Panc1 (cell line): ENCODE results near the gene LUZP2. TPM values are rescaled to one million over a fixed set of nuclear protein-coding genes. Genes with fewer than 3 reads are reported as not detected.

Source experiments
- ATAC-seq: fragments of 200-7000 bp; cut with Tn5 transposase; 2 replicates; pipeline ENCODE4 v1.9.1; 2020; ENCODE audit warnings: mild to moderate bottlenecking, moderate library complexity
- BruUV-seq: library from RNA; stranded (reverse); fragments of 400-500 nt; replicated peaks from 2 replicates; lab custom pipeline; 2021; lab: Mats Ljungman, UMichigan
- CTCF ChIA-PET: fragments of 300-600 bp; sonication (Branson Sonifier 250); formaldehyde crosslinking; loops from one replicate; lab custom pipeline; 2022; ENCODE audit warnings: antibody characterized with exemption; lab: Charles Lee
- POLR2A ChIA-PET: fragments of 300-600 bp; sonication (Branson Sonifier 250); formaldehyde crosslinking; loops from one replicate; lab custom pipeline; 2022; ENCODE audit warnings: antibody characterized with exemption; lab: Charles Lee
- DNase-seq: peaks from one replicate; pipeline ENCODE4 v3.0.0-alpha.2; 2010; ENCODE audit warnings: low read depth, low spot score
- H3K27ac ChIP-seq: 2 replicates; pipeline ENCODE4 v1.5.1; 2011; ENCODE audit warnings: mild to moderate bottlenecking, low read length, inconsistent platforms
- H3K27me3 ChIP-seq: fragments of 200-500 bp; sonication (Bioruptor generic); 2 replicates; pipeline ENCODE4 v1.6.0; 2014; ENCODE audit warnings: low read length, inconsistent platforms; ENCODE audit not compliant: control insufficient read depth, insufficient read depth
- H3K36me3 ChIP-seq: fragments of 200-500 bp; sonication (Bioruptor generic); 2 replicates; pipeline ENCODE4 v1.5.1; 2014; ENCODE audit warnings: inconsistent platforms, mild to moderate bottlenecking, low read length, moderate library complexity; ENCODE audit not compliant: control insufficient read depth, insufficient read depth
- H3K4me1 ChIP-seq: 2 replicates; pipeline ENCODE4 v1.5.1; 2011; ENCODE audit warnings: inconsistent platforms, mild to moderate bottlenecking, low read length, moderate library complexity; ENCODE audit not compliant: control insufficient read depth, insufficient read depth
- H3K4me3 ChIP-seq, 2 experiments: 2 replicates each; pipeline ENCODE4 v1.5.1; 2011 to 2012; ENCODE audit warnings: low read depth in 2 of 2, low read length in 2 of 2, mild to moderate bottlenecking in 2 of 2, inconsistent platforms in 1 of 2, moderate library complexity in 1 of 2
- H3K9me3 ChIP-seq: fragments of 200-500 bp; sonication (Bioruptor generic); 2 replicates; pipeline ENCODE4 v1.5.1; 2014; ENCODE audit warnings: low read depth, mild to moderate bottlenecking, inconsistent platforms, low read length, moderate library complexity; ENCODE audit not compliant: control insufficient read depth, insufficient read depth
- POLR2AphosphoS5 ChIP-seq: IDR thresholded peaks from 2 replicates; pipeline ENCODE4 v1.6.1; 2012; ENCODE audit warnings: mild to moderate bottlenecking, low read depth, low read length, moderate library complexity
- SIN3A ChIP-seq: IDR thresholded peaks from 2 replicates; pipeline ENCODE4 v1.6.1; 2012; ENCODE audit warnings: low read depth, mild to moderate bottlenecking, low read length, moderate library complexity, borderline replicate concordance; ENCODE audit not compliant: insufficient read depth
- TCF7L2 ChIP-seq: IDR thresholded peaks from 2 replicates; pipeline ENCODE4 v1.6.1; 2011; ENCODE audit warnings: mild to moderate bottlenecking, low read depth, low read length, inconsistent platforms
- in situ Hi-C: cut with HindIII; loops from 2 replicates; pipeline ENCODE4 v1.10.0; 2016; ENCODE audit warnings: low sequenced_read_pairs, low pct_unique_long_range_greater_than_20kb
- intact Hi-C: fragments of 100-400 bp; cut with micrococcal nuclease; formaldehyde crosslinking; loops from one replicate; pipeline ENCODE4 v1.10.0; 2022; ENCODE audit not compliant: unreplicated experiment
- total RNA-seq: library from RNA; stranded (reverse); gene quantifications from one replicate; pipeline ENCODE4 v1.2.1, GENCODE V29; 2021; ENCODE audit not compliant: unreplicated experiment
- TF ChIP-seq, protein P1 (sequence below), 2 experiments: IDR thresholded peaks; 2 replicates each; pipeline ENCODE4 v1.6.1; 2011 to 2012; ENCODE audit warnings: low read depth in 2 of 2, control low read depth in 1 of 2, low read length in 1 of 2, mild to moderate bottlenecking in 1 of 2, moderate library complexity in 1 of 2; ENCODE audit not compliant: insufficient read depth in 1 of 2
- TF ChIP-seq, protein P2 (sequence below): fragments of 450-650 bp; IDR thresholded peaks from 2 replicates; pipeline ENCODE4 v1.5.1; 2017; ENCODE audit warnings: mild to moderate bottlenecking

The LUZP2 gene
- total RNA-seq, 1 experiment from 2014 or later, result 0.18 TPM

DNA sequence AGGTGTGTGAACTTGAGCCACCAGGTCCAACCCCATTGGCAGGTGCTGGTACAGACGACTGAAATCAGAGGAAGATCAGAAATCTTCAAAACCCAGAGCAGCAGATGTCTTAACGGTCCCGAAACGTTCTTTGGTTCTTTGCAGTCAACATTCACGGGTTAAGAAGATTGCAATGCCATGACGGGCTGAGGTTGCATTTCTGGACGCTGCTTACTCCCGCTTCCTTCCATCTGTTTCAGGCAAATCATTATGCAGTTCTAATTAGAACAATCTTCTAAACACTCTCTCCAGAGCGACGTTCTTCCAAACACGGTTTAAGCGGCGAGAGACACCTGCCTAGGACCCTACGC, 492 bp upstream of the LUZP2 start:
- in situ Hi-C loops, result no loop called here

DNA sequence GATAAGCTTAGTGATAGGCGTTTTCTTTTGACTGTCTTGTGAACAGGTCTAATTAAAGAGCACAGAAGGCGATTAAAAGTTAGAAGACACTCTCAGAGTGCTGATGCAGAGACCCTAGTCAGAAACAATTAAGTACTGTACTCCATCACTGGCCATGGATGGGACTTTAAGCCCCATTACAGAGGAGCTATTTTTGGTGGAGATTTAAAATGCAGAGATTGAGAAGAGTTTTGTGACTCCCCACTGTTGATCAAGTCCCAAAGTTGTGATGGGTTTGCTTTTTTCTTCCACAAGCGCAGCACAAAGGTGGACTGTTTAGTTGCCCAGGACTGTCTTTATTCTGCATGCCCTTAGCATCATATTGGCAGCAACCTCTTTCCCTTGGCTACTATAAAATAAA, 978 bp downstream of the LUZP2 start:
- in situ Hi-C loops (no loop called here), intact Hi-C loops (no loop called here)
- H3K4me3 ChIP-seq, result no peak overlapping the region
- CTCF ChIA-PET, result no interaction called here
- H3K36me3 ChIP-seq, result no peaks in the 10 kb centered on the region
- peaks cover 26% of the 10 kb centered on the region for H3K27me3 ChIP-seq
- POLR2A ChIA-PET, result no interaction called here
- BruUV-seq, result no TSS peak
- no peaks in the 10 kb centered on the region for H3K9me3 ChIP-seq
- ATAC-seq, result no peak
- peaks cover 4% of the 10 kb centered on the region; the same call in 1 of the 2 replicates for H3K4me1 ChIP-seq
- DNase-seq, result no peak
- H3K27ac ChIP-seq, result no peak overlapping the region
- TF ChIP-seq TCF7L2 (no peak), SIN3A (no peak), POLR2AphosphoS5 (no peak)
- TF ChIP-seq, protein P1, sequence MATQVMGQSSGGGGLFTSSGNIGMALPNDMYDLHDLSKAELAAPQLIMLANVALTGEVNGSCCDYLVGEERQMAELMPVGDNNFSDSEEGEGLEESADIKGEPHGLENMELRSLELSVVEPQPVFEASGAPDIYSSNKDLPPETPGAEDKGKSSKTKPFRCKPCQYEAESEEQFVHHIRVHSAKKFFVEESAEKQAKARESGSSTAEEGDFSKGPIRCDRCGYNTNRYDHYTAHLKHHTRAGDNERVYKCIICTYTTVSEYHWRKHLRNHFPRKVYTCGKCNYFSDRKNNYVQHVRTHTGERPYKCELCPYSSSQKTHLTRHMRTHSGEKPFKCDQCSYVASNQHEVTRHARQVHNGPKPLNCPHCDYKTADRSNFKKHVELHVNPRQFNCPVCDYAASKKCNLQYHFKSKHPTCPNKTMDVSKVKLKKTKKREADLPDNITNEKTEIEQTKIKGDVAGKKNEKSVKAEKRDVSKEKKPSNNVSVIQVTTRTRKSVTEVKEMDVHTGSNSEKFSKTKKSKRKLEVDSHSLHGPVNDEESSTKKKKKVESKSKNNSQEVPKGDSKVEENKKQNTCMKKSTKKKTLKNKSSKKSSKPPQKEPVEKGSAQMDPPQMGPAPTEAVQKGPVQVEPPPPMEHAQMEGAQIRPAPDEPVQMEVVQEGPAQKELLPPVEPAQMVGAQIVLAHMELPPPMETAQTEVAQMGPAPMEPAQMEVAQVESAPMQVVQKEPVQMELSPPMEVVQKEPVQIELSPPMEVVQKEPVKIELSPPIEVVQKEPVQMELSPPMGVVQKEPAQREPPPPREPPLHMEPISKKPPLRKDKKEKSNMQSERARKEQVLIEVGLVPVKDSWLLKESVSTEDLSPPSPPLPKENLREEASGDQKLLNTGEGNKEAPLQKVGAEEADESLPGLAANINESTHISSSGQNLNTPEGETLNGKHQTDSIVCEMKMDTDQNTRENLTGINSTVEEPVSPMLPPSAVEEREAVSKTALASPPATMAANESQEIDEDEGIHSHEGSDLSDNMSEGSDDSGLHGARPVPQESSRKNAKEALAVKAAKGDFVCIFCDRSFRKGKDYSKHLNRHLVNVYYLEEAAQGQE (IDR thresholded peaks at IDR 0.05; ENCODE audit: insufficient read depth in 1 of 2, low read depth in 2 of 2, low read length in 1 of 2), result no peak
- TF ChIP-seq, protein P2, sequence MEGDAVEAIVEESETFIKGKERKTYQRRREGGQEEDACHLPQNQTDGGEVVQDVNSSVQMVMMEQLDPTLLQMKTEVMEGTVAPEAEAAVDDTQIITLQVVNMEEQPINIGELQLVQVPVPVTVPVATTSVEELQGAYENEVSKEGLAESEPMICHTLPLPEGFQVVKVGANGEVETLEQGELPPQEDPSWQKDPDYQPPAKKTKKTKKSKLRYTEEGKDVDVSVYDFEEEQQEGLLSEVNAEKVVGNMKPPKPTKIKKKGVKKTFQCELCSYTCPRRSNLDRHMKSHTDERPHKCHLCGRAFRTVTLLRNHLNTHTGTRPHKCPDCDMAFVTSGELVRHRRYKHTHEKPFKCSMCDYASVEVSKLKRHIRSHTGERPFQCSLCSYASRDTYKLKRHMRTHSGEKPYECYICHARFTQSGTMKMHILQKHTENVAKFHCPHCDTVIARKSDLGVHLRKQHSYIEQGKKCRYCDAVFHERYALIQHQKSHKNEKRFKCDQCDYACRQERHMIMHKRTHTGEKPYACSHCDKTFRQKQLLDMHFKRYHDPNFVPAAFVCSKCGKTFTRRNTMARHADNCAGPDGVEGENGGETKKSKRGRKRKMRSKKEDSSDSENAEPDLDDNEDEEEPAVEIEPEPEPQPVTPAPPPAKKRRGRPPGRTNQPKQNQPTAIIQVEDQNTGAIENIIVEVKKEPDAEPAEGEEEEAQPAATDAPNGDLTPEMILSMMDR, result no peak

More for the DNA sequence above, 492 bp upstream of the LUZP2 start:
- DNase-seq, result no peak
- CTCF ChIA-PET, result no interaction called here
- peaks cover 26% of the 10 kb centered on the region for H3K27me3 ChIP-seq
- peak overlapping the region; percentile 47 to 50 for H3K4me3 ChIP-seq
- TF ChIP-seq, protein P1 (IDR thresholded peaks at IDR 0.05; ENCODE audit: insufficient read depth in 1 of 2, low read depth in 2 of 2, low read length in 1 of 2), result no peak
- TF ChIP-seq, protein P2, result no peak
- TF ChIP-seq TCF7L2 (no peak), SIN3A (no peak), POLR2AphosphoS5 (no peak)
- no TSS peak for BruUV-seq
- peaks cover 4% of the 10 kb centered on the region; the same call in 1 of the 2 replicates for H3K4me1 ChIP-seq
- peak; percentile 30; the same call in 1 of the 2 replicates for ATAC-seq
- no peak overlapping the region for H3K27ac ChIP-seq
- no peaks in the 10 kb centered on the region for H3K36me3 ChIP-seq
- no peaks in the 10 kb centered on the region for H3K9me3 ChIP-seq
- intact Hi-C loops, result no loop called here
- POLR2A ChIA-PET, result no interaction called here
